NCI-H774 (cell line): ENCODE measurements around the gene FLT1.

Experiments
- DNase-seq: peaks from one replicate; lab custom pipeline; 2025; lab: John Stamatoyannopoulos, UW

Gene FLT1

GRCh38 chr13:28528848-28529247 lies 33.9 kb upstream of the FLT1 start:
- no peak for DNase-seq

- no peak for DNase-seq
These were observed 33.5 kb upstream of the FLT1 start for GRCh38 chr13:28528388-28528787.

- DNase-seq = no peak
These were observed 32.7 kb upstream of the FLT1 start for GRCh38 chr13:28527629-28528028.

- no peak for DNase-seq
These were observed 31.9 kb upstream of the FLT1 start for GRCh38 chr13:28526876-28527275.

GRCh38 chr13:28522871-28523270 lies 27.9 kb upstream of the FLT1 start:
- no peak for DNase-seq

- DNase-seq = no peak
These were observed 18.8 kb upstream of the FLT1 start for GRCh38 chr13:28513745-28514144.

- no peak for DNase-seq
These were observed 15.6 kb upstream of the FLT1 start for GRCh38 chr13:28510542-28510941.

- no peak for DNase-seq
These were observed 15.1 kb upstream of the FLT1 start for GRCh38 chr13:28510066-28510465.

GRCh38 chr13:28505543-28506135 lies 10.7 kb upstream of the FLT1 start:
- no peak for DNase-seq

- DNase-seq = no peak
These were observed 8.4 kb upstream of the FLT1 start for GRCh38 chr13:28503182-28503967.

- DNase-seq = no peak
These were observed 6.6 kb upstream of the FLT1 start for GRCh38 chr13:28501547-28501946.

- DNase-seq = no peak
These were observed 4.7 kb upstream of the FLT1 start for GRCh38 chr13:28499609-28500008.

- DNase-seq = no peak
These were observed 3.7 kb upstream of the FLT1 start for GRCh38 chr13:28498481-28499115.

- DNase-seq = no peak
These were observed 2.4 kb upstream of the FLT1 start for GRCh38 chr13:28497143-28497876.

- no peak for DNase-seq
These were observed 1.2 kb upstream of the FLT1 start for GRCh38 chr13:28496188-28496564.

GRCh38 chr13:28495538-28496187 lies 735 bp upstream of the FLT1 start:
- DNase-seq = no peak

GRCh38 chr13:28494504-28494777 lies 487 bp downstream of the FLT1 start:
- no peak for DNase-seq

- DNase-seq = no peak
These were observed 1.0 kb downstream of the FLT1 start for GRCh38 chr13:28493740-28494503.

- DNase-seq = no peak
These were observed 2.2 kb downstream of the FLT1 start for GRCh38 chr13:28492569-28493367.

- no peak for DNase-seq
These were observed 4.9 kb downstream of the FLT1 start for GRCh38 chr13:28490061-28490460.

- DNase-seq = no peak
These were observed 5.4 kb downstream of the FLT1 start for GRCh38 chr13:28489524-28489931.
